HTERT RPE-1 (cell line): ENCODE measurements around the gene SEZ6L2.
"Not testable (repeated sequence)": the region's sequence is repeated elsewhere in the genome, so short reads cannot be mapped to it uniquely, and the experiment has no call there.

Experiments
- in situ Hi-C: fragments of 300-500 bp; cut with MboI; formaldehyde crosslinking; loops from 4 replicates; pipeline ENCODE4 v1.14.3; 2020; ENCODE audit warnings: low sequenced_read_pairs

The SEZ6L2 gene

DNA sequence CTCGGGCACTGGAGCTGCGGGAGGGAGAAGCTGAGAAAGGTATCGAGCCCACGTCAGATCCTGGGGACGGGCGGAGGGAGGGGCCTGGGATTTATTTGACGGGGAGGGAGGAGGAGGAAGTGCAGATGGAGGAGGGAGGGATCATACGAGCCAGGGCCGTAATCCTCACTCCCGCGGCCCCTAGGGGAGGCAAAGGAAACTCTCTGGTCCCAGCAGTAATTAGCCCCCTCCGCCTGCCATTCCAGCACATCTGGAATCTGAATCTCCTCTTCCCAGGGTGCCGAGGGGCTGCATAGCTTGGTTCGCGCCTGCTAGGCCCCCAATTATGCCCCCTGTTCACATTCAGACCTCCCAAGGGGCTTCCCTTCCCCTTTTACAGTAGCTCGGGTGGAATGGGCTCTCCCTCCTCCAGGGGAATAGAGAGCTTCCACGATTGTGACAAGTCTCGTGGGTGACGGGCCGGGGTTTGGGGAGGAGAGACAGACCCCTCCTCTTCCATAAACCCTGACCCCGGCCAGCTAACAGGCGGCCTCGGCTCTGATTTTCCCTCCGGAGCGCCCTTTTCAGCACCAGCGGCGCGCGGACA, at the start of gene SEZ6L2:
Gene SEZ6L2, minus strand, starts transcription at position 35 of the 586 bp plus-strand sequence. CDS start 531 bp downstream, outside the sequence.
- in situ Hi-C loops: no loop called here

GRCh38 chr16:29947897-29948296, 48.5 kb upstream of the SEZ6L2 start:
- in situ Hi-C loops: no loop called here

DNA sequence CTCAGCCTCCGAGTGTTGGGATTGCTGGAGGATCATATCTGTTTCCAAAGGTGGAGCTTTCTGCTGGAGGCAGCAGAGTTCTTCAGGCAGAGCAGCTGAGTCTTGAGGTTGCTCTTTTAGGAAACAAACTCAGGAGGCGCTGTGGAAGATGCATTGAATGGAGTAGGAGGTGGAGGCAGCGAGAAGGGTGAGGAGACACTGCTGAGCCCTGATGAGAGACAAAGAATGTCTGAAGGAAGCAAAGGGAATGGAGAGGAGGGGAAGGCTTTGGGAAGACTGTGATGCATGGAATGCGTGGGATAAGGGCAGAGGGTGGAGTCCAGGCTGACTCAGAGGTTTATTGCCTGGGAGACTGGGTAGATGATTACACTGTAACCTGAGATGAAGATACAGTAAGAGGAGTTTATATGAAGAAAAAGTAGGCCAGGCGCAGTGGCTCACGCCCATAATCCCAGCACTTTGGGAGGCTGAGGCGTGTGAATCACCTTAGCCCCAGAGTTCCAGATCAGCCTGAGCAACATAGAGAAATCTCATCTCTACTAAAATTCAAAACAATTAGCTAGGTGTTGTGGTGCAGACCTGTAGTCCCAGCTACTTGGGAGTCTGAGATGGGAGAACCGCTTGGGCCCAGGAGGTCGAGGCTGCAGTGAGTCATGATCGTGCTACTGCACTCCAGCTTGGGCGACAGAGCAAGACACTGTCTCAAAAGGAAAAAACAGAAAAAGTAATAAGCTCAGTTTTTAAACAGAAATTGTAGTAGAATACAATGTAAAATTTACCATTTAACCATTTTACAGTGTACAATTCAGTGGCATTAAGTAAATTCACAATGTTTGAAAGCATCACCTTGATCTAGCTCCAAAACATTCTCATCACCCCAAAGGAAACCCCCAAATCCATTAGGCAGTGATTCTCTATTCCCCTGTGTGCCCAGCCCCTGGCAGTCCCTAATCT, 44.8 kb upstream of the SEZ6L2 start:
- in situ Hi-C loops: no loop called here

DNA sequence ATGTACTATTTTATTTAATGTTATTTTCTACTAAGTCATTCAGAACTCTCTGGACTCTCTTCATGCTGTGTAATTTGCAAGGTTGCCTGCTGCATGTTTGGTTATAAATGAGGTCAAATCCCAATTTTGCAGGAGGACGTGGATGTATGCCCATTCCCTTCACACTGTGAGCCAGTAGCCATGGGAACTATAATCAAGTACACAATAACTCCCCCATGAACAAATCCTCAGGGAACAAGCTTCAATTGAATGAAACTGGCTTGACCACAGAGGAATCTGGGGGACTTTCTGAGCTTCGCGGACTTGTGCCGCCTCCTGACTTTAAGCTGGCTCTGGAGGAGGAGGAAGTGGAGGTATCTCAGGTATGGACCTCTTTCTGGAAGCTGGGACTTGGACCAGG, 41.3 kb upstream of the SEZ6L2 start:
- in situ Hi-C loops: no loop called here

GRCh38 chr16:29931750-29932149, 32.4 kb upstream of the SEZ6L2 start:
- in situ Hi-C loops: not testable (repeated sequence)

DNA sequence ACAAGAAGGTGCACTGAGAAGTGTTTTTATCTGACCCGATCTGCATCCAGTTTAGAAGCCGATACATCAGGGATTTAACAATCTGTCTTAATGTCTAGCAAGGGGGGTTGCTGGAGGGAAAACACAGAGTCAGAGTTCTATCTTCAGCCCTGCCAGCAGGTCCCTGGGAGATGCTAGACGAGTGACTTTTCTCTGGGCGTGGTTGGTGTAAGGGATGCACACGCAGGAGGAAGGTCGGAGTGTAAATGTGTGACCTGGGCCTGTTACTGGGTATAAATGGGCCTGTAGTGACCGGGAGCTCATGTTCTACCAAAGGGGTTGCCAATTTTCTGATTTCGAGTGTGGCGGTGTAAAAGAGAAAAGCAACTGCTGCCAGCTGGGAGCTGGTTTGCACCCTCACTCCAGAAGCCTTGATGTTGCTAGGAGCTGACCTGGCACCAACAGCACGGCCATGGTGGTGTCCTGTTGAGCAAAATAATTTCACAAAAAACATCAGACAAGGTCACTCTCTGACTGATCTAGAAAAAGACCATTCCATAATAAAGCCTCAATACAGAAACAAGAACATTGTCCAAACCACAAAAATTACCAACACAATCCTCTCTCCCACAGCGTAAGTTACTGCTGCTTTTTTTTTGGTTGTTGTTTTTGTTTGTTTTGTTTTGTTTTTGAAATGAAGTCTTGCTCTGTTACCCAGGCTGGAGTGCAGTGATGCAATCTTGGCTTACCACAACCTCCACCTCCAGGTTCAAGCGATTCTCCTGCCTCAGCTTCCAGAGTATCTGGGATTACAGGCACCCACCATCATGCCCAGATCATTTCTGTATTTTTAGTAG, 27.9 kb upstream of the SEZ6L2 start:
- in situ Hi-C loops: no loop called here

DNA sequence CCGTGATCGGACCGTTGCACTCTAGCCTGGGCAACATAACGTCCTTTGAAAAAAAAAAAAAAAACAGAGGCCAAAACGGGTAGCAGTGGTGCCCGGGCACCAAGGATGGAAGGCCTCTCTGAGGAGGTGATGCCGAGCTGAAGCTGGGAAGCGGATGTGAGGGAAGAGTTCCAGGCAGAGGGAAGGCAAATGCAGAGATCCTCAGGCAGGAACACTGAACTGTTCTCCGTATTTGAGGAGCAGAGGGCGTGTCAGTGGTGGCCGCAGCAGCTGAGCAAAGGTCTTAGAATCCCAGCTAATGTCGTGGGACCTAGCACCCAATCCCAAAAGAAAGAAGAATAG, 27.3 kb upstream of the SEZ6L2 start:
- in situ Hi-C loops: no loop called here

DNA sequence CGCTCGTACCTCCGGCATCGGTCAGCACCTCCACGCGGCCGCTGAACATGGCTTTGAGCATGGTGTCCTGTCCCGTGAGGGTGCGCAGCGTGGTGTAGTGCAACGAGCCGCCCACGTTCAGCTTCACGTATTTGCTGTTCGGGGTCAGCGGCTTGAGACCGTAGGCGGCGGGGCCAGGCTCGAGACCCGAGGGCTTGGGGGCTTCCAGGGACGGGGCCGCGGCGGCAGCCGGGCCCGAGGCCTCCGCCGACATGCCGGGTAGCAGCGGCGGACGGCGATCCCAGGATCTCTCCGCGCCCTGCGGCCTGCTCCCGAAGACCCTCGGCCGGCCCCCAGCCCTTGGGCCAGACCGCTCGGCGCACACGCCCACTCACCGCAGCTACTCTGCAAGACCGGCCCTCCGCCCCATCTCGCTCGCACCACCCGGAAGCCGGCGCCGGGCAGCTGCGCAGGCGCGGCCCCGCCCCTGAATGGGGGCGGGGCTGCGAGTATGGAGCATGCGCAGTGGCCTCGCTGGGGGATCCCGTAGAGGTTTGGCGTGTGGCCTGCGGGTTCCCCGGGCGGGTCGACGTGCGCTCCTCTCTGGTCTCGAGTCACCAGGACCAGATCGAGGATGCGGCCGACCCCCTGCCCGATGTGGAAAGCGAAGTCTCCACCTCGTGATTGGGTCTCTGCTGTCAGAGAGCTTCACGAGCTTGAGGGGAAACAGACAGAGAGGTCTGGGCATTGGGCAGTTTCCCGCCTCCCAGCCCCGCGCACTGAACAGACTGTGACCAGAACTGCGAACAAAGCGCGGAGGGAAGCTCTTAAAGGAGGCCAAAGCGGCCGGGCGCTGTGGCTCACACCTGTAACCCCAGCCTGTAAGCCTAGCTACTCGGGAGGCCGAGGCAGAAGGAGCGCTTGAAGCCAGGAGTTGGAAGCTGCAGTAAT, 26.7 kb upstream of the SEZ6L2 start, which contains the start of gene KCTD13:
Gene KCTD13, minus strand, starts transcription at position 446 of the 930 bp plus-strand sequence. Its CDS starts 193 bp downstream, at position 253.
- in situ Hi-C loops: no loop called here

- in situ Hi-C loops: no loop called here
Observed at GRCh38 chr16:29925105-29925756, 25.9 kb upstream of the SEZ6L2 start.

GRCh38 chr16:29922986-29923501, 23.7 kb upstream of the SEZ6L2 start:
- in situ Hi-C loops: no loop called here

DNA sequence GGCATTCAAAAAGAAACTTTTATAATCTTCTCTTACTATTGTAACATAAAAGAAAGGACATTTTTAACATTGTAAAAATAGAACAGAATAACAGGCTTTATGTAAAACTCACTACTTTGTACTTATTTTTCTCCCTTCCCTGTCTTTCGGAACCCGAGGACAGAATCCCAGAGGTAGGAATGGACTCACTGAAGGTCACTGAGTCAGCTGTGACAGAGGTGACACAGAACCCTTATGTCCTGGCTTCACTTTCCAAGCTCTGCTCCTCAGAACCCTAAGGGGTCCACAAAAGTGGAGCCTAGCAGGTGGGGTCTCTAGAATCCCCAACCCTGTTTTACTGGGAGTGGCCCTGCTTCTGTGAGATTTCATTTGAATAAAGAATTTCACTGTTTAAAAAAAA, 23.0 kb upstream of the SEZ6L2 start:
- in situ Hi-C loops: no loop called here

DNA sequence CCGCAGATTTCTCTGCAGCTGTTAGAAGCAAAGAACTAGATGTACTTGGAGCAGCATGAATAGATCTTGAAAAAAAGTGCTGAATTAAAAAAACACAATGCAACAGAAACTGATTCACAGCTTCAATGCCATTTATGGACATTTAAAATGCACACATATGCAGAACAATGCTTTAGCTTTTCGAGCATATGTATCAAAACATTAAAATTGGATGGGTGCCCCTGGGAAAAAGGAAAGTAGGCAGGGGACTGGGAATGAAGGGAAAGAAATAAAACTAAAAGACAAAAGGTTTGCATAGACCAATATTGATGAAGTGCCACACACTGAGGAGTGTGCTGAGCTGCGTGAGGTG, 21.7 kb upstream of the SEZ6L2 start:
- in situ Hi-C loops: no loop called here

DNA sequence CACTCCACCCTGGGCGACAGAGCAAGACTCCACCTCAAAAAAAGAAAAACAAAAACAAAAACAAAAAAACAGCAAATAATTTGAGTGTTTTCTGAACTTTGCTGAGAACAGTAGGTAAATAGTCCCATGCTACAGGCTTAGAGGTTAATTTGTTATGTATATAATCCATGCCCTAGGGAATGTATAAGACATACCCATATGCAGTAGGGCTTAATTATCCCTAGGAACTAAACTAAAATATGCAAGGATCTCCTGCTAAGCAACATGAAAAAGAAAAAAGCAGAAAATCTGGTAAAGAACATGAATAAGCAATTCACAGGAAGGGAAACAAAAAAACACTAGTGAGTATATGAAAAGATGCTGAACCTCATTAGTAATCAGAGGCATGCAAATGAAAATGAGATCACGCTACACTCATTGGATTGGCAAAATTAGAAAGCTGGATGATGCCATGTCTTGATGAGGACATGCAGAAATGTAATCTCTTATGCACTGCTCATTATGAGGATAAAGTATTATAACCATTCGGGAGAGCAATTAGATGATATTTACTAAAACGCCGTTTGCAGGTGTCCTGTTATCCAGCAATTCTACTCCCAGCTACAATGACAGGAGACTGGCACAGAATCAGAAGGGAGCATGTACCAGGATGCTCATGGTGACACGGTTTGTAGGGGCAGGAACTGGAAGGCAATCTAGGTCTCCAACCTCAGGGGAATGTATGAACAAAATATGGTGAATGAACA, 21.1 kb upstream of the SEZ6L2 start:
- in situ Hi-C loops: no loop called here

- in situ Hi-C loops: no loop called here
Observed at GRCh38 chr16:29916979-29917378, 17.6 kb upstream of the SEZ6L2 start.

- in situ Hi-C loops: no loop called here
Observed at GRCh38 chr16:29915590-29916247, 16.4 kb upstream of the SEZ6L2 start.

- in situ Hi-C loops: no loop called here
Observed at GRCh38 chr16:29913514-29913913, 14.2 kb upstream of the SEZ6L2 start.

DNA sequence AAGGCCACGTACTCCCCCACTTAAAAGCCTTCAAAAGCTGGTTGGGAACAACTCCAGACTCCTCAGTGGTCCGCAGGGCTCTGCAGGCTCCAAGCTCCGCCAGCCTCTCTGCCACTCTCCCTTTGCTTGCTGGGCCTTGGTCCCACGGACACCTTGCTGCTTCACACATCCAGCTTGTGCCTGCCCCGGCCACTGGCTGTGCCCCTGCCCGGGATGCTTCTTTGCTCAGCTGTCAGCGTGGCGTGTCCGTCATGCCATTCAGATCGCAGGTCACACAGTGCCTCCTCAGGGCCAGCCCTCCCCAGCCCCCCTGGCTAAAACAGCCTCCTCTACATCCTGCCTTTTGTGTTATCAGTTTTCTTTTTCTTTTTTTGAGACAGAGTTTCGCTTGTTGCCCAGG, 12.7 kb upstream of the SEZ6L2 start:
- in situ Hi-C loops: no loop called here

DNA sequence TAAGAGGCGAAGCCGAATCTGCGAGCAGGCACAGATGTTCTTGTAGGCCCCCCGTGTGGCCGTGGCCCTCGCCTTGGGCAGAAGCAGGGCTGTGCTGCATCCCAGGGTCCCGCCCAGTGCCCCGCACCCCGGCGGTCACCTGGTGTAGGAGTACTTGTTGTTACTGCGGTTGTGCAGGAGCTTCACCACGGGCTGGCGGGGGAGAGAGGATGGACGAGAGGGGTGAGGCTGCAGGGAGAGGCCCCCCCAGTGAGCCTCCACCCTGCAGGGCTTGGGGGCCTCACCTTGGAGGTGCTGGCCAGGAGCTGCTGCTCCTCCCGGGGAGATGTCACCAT, 12.3 kb upstream of the SEZ6L2 start:
- in situ Hi-C loops: no loop called here
